Stimulated activated CD4-positive, alpha-beta T cell treated with anti-CD3 and anti-CD28 coated beads, Interleukin-4, amount 100 ng/mL, for 24 hours (primary cell): ENCODE data around the gene FAM53B.
"Not testable (repeated sequence)": the region's sequence is repeated elsewhere in the genome, so short reads cannot be mapped to it uniquely, and the experiment has no call there.

Experiments used
- DNase-seq: peaks from one replicate; pipeline ENCODE4 v3.0.0-alpha.2; 2020

FAM53B gene

GRCh38 chr10:124594240-124594639, 149.9 kb downstream of the FAM53B start:
- DNase-seq: no peak

- DNase-seq: no peak
Observed at GRCh38 chr10:124593431-124593985, 150.7 kb downstream of the FAM53B start.

DNA sequence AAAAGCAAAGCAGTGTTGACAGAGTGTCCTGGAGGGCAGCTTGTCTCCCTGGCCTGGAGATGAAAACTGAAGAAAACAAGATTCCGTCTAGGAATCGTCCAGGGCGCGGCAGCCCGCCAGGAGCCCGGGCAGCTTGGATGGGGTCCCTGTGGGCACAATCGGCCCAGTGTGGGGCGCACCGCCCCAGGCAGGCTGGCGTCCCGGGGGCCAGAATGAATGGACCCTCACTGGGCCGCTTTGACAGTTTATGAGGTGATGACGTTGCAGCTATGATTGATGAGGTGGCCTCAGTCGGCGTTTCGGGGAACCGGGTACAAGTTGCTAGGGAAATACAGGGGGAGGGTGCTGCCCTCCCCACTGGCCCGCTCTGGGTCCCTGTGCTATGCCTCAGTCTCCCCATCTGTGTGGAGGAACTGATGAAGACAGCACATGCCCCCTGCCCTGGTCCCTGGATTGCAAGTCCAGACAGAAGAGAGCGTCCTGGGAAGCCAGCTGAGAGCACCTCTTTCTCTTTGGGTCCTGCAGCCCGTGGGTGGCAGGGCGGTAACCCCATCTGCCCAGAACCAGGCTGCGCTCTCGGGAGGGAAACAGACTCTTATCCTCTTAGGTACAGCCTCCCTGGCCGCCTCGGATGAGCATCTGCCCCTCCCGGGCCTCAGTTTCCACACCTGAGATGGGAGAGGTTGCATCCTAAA, 151.3 kb downstream of the FAM53B start:
- DNase-seq: no peak

GRCh38 chr10:124592101-124592500, 152.1 kb downstream of the FAM53B start:
- no peak for DNase-seq

GRCh38 chr10:124591123-124591495, 153.1 kb downstream of the FAM53B start:
- no peak for DNase-seq

DNA sequence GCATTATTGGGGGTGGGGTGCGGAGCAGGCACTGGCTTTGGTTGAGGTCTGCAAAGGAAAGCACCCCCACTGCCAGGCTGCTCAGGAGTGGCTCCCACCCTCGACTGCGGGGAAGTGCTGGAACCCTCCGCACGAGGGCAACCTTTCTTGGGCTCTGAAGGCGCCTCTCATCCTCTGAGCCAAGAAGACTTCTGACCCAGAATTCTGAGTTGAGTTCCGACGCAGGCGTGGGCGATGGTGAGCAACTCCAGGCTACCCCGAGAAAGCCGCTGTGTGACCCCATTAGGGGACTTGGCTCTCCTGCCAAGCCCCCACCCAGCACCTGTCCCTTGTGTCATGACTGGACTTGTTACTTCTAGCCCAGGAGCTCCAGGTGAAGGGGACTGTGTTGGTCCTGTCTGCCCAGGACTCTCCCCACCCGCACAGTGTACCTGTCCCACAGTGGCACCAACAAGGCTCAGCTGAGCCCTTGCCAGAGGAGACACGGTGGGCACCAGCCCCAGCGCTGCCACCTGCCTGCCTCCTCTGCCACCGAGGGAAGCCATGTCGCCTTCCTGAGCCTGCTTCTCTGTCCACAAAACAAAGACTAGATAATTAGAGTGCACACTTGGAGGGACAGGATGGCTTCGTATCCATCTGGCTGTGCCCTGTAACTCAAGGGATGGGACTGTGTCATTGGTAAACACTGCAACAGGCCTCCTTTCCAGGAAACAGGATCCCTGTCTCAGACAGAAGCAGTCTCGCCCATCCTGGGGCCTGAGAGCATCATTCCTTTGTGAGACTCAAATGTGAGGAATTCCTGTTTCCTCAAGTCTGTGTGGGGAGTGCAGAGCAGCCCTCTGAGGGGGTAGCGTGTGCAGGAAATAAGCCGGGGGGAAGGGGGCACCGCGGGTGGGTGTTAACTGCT, 153.7 kb downstream of the FAM53B start:
- DNase-seq: no peak

- DNase-seq: no peak
Observed at GRCh38 chr10:124589491-124590041, 154.6 kb downstream of the FAM53B start.

GRCh38 chr10:124588736-124589490, 155.3 kb downstream of the FAM53B start:
- DNase-seq: no peak

- not testable (repeated sequence) for DNase-seq
Observed at GRCh38 chr10:124588341-124588735, 155.8 kb downstream of the FAM53B start.

GRCh38 chr10:124587811-124588211, 156.4 kb downstream of the FAM53B start:
- no peak for DNase-seq

GRCh38 chr10:124586142-124586541, 158.0 kb downstream of the FAM53B start:
- DNase-seq: no peak

GRCh38 chr10:124579011-124579399, 165.2 kb downstream of the FAM53B start:
- DNase-seq: no peak

GRCh38 chr10:124578231-124579010, 165.8 kb downstream of the FAM53B start:
- no peak for DNase-seq

- no peak for DNase-seq
Observed at GRCh38 chr10:124577651-124578050, 166.5 kb downstream of the FAM53B start.

DNA sequence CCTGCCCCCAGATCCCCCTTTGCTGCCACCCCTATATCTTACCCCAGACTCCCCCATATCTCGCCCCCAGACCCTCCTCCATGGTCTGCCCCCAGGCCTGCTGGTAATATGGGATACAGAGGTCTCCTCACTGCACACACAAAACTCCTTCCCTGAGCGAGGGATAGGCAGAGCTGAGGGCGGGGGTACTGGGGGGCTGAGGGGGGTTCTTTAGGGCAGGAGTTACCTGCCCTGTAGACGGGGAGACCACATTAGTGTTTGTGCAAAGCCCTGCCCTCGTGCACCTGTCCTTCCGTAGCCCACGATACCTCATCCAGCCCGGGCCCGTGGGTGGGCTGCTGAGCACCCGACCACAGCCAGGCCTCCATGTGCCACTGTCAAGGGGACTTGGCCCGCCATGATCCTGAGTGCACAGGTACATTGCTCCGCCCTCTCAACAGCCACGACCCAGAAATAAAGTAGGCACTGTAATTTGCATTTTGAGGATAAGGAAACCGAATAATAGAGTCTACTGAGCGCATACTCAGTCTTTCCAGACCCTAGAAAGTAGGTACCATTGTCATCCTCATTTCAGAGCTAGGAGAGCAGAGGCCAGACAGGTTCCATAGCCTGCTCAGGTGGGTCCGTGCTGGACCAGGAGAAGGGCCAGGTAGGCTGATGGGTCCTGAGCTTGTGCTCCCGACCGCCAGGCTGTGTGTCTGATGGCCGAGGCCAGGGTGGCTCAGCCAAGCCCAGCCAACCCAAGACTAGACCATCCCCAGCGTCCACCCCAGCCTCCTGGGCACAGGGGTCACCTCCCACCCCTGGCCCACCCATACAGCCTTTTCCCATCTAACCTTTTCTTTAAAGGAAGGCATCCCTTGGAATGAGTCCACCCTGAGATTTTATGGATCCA, 167.4 kb downstream of the FAM53B start:
- DNase-seq: no peak

DNA sequence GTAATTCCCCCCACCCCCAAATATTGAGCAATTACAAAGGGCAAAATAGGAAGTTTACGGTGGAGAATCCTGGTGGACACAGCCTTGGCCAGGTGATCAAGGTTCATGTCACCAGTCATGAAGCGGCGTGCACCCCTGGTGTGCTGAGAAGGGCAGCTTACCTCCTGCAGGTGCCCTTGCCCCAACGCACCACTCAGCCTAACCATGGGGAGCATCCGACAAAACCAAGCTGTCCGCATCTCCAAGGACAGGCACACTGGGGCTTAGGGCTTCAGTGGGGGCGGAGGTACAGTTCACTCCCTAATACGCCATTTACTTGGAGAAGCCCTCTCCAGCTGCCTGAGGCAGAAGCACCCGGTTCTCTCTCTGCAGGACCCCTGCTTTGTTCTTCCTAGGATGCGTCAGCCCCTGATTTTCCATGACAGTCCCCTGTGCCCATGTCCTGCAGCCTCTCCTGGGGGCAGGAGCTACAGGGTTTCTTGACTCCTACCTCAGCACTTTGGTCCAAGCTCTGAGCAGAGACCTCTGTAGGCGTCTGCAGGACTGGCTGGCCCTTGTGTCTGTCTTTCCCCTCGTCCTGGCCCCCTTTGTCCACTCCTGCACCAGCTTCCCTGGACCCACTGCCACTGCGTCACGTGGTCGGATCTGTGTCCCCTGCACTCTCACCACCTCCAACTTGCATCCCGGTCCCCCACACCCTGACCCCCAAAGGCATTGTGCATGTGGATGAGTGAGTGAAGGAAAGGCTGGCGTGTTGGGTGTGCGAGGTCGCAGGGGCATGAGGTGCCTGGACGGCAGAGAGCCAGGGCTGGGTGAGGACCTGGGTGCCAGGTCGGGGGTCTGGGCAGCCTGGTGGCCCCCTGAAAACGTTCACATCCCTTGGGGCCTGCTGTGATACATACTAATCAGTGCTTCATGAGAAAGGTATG, 168.8 kb downstream of the FAM53B start:
- DNase-seq: no peak

GRCh38 chr10:124574456-124575070, 169.6 kb downstream of the FAM53B start:
- no peak for DNase-seq

GRCh38 chr10:124573726-124574455, 170.3 kb downstream of the FAM53B start:
- no peak for DNase-seq

GRCh38 chr10:124572751-124573150, 171.4 kb downstream of the FAM53B start:
- no peak for DNase-seq
